AG04449 (cell line): ENCODE data around the gene EMILIN2.

Source experiments
- CTCF ChIA-PET: fragments of 350-600 bp; formaldehyde crosslinking; extraction: SDS; loops from one replicate; lab custom pipeline; 2021; ENCODE audit warnings: antibody characterized with exemption; lab: Yijun Ruan, JAX
- POLR2A ChIA-PET: fragments of 400-600, 350-600 bp; formaldehyde crosslinking; extraction: SDS; loops from one replicate; lab custom pipeline; 2020; ENCODE audit warnings: antibody characterized with exemption, inconsistent platforms; lab: Yijun Ruan, JAX
- DNase-seq: peaks from one replicate; pipeline ENCODE4 v3.0.0-alpha.2; 2010; ENCODE audit warnings: low read depth, low spot score
- H3K4me3 ChIP-seq: 2 replicates; pipeline ENCODE4 v1.5.1; 2011; ENCODE audit warnings: low read depth, mild to moderate bottlenecking, control low read depth, low read length
- CTCF ChIP-seq: IDR thresholded peaks from one replicate; pipeline ENCODE4 v1.5.1; 2011; ENCODE audit warnings: mild to moderate bottlenecking, moderate library complexity, low read length, control low read depth, inconsistent platforms; ENCODE audit not compliant: insufficient read depth; ENCODE audit errors: missing control alignments

Gene EMILIN2

GRCh38 chr18:2894841-2895370 lies 48.1 kb downstream of the EMILIN2 start:
- ChIA-PET POLR2A (no interaction called here), CTCF (no interaction called here)
- no peak for TF ChIP-seq CTCF
- H3K4me3 ChIP-seq, result no peak overlapping the region
- DNase-seq, result no peak

GRCh38 chr18:2895391-2895790 lies 48.6 kb downstream of the EMILIN2 start:
- POLR2A ChIA-PET, result no interaction called here
- CTCF ChIA-PET, result no interaction called here
- H3K4me3 ChIP-seq, result no peak overlapping the region

GRCh38 chr18:2896990-2897389 lies 50.2 kb downstream of the EMILIN2 start:
- no peak for TF ChIP-seq CTCF
- ChIA-PET POLR2A (no interaction called here), CTCF (no interaction called here)
- DNase-seq, result no peak
- no peak overlapping the region for H3K4me3 ChIP-seq

More at GRCh38 chr18:2895391-2895790, 48.6 kb downstream of the EMILIN2 start:
- DNase-seq, result no peak
- no peak for TF ChIP-seq CTCF

- POLR2A ChIA-PET, result interaction anchor here (0.6 kb wide), 1 partner anchor 89 kb away, joined by 3 read pairs; no protein-coding TSS in a partner anchor
- DNase-seq, result no peak
- no peak overlapping the region for H3K4me3 ChIP-seq
- TF ChIP-seq CTCF, result no peak
- CTCF ChIA-PET, result no interaction called here
Observed at GRCh38 chr18:2897448-2898185, 50.8 kb downstream of the EMILIN2 start.

- ChIA-PET CTCF (interaction anchor here (1.2 kb wide), 1 partner anchor 231 kb away, joined by 3 read pairs; no protein-coding TSS in a partner anchor), POLR2A (no interaction called here)
- DNase-seq, result no peak
- H3K4me3 ChIP-seq, result no peak overlapping the region
- TF ChIP-seq CTCF, result no peak
Observed at GRCh38 chr18:2898186-2898640, 51.4 kb downstream of the EMILIN2 start.

- POLR2A ChIA-PET, result interaction anchor here (0.6 kb wide), 1 partner anchor 11 kb away, joined by 4 read pairs; no protein-coding TSS in a partner anchor
- DNase-seq, result no peak
- TF ChIP-seq CTCF, result no peak
- CTCF ChIA-PET, result interaction anchor here (0.8 kb wide), 1 partner anchor 346 kb away, joined by 3 read pairs; no protein-coding TSS in a partner anchor
- no peak overlapping the region for H3K4me3 ChIP-seq
Observed at GRCh38 chr18:2900684-2901422, 54.0 kb downstream of the EMILIN2 start.
